ENCODE data around the gene KRT6B. TPM values are rescaled to one million over a fixed set of nuclear protein-coding genes. Genes with fewer than 3 reads are reported as not detected.

The KRT6B gene
- total RNA-seq, 1 experiment from 2014 or later = not detected

- Histone ChIP-seq H3K9me3 (no peaks in the 10 kb centered on the region), H3K4me1 (no peaks in the 10 kb centered on the region), H3K4me3 (ENCODE audit: low read depth, low read length) (no peak overlapping the region), H3K27me3 (replicated peaks; ENCODE audit: control insufficient read depth, insufficient read depth, low read length) (no peaks in the 10 kb centered on the region), H3K36me3 (ENCODE audit: control insufficient read depth, insufficient read depth, low read length) (no peaks in the 10 kb centered on the region)
- Mint-ChIP-seq H3K4me3 (ENCODE audit: unreplicated experiment) (no peak overlapping the region), H3K36me3 (ENCODE audit: insufficient read depth, unreplicated experiment) (peaks cover 4% of the 10 kb centered on the region), H3K9me3 (ENCODE audit: unreplicated experiment) (peaks cover 5% of the 10 kb centered on the region), H3K27me3 (ENCODE audit: insufficient read depth, unreplicated experiment) (no peaks in the 10 kb centered on the region), H3K4me1 (ENCODE audit: low read depth, unreplicated experiment) (no peaks in the 10 kb centered on the region), H3K27ac (ENCODE audit: unreplicated experiment) (no peak overlapping the region)
- ChIA-PET POLR2A (no interaction called here), CTCF (interaction anchor here (1.4 to 1.5 kb wide), 2 partner anchors 8 to 467 kb away, joined by 4 to 6 read pairs; no protein-coding TSS in a partner anchor)
- BruUV-seq (replicated peaks) = no TSS peak
- intact Hi-C loops (cut with micrococcal nuclease; ENCODE audit: unreplicated experiment) = no loop called here
- TF ChIP-seq CTCF (IDR thresholded peaks at IDR 0.05; ENCODE audit: insufficient read depth in 1 of 2, low read depth in 1 of 2, low read length in 1 of 2, severe bottlenecking in 1 of 2, unreplicated experiment in 1 of 2) = no peak
- no peak for DNase-seq
Observed at GRCh38 chr12:52403561-52403960, 48.4 kb downstream of the KRT6B start.

DNA sequence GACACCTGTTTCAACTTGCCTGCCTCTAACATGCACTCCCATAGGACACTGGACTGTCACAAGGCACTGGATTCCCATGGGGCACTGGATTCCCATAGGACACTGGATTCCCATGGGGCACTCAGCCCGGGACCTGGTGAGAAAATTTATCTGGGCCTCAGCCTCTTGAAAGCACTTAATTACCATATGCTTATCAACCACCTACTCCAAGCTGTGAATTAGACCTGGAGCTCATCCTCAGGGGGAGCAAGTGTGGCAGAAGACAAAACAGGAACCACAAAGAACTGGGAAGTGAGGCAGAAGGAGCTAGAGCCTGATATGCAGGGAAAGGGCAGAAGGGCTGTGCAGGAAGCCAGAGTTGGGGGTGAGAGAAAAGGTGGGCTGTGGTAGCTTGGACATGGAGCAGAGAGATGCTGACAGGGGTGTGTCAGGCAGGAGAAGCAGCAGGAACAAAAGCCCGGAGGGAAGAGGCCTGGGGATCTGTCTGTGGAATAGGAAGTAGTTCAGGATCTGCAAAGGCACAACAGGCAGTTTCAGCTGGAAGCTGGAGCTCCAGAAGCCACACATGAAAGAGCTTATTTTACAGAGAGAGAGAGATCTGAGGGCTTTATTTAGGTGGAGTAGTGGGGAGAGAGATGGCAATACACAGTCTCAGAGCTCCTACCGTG is 48.9 kb downstream of the KRT6B start:
- Mint-ChIP-seq H3K4me1 (ENCODE audit: low read depth, unreplicated experiment) (no peaks in the 10 kb centered on the region), H3K27ac (ENCODE audit: unreplicated experiment) (no peak overlapping the region), H3K27me3 (ENCODE audit: insufficient read depth, unreplicated experiment) (no peaks in the 10 kb centered on the region), H3K36me3 (ENCODE audit: insufficient read depth, unreplicated experiment) (peaks cover 2% of the 10 kb centered on the region), H3K9me3 (ENCODE audit: unreplicated experiment) (no peaks in the 10 kb centered on the region), H3K4me3 (ENCODE audit: unreplicated experiment) (no peak overlapping the region)
- Histone ChIP-seq H3K27me3 (replicated peaks; ENCODE audit: control insufficient read depth, insufficient read depth, low read length) (no peaks in the 10 kb centered on the region), H3K36me3 (ENCODE audit: control insufficient read depth, insufficient read depth, low read length) (no peaks in the 10 kb centered on the region), H3K9me3 (no peaks in the 10 kb centered on the region), H3K4me1 (no peaks in the 10 kb centered on the region), H3K4me3 (ENCODE audit: low read depth, low read length) (no peak overlapping the region)
- ChIA-PET POLR2A (no interaction called here), CTCF (interaction anchor here (1.4 kb wide), 1 partner anchor 468 kb away, joined by 4 read pairs; no protein-coding TSS in a partner anchor)
- intact Hi-C loops (cut with micrococcal nuclease; ENCODE audit: unreplicated experiment) = no loop called here
- no peak for DNase-seq
- no TSS peak for BruUV-seq (replicated peaks)
- TF ChIP-seq CTCF (IDR thresholded peaks at IDR 0.05; ENCODE audit: insufficient read depth in 1 of 2, low read depth in 1 of 2, low read length in 1 of 2, severe bottlenecking in 1 of 2, unreplicated experiment in 1 of 2) = no peak

DNA sequence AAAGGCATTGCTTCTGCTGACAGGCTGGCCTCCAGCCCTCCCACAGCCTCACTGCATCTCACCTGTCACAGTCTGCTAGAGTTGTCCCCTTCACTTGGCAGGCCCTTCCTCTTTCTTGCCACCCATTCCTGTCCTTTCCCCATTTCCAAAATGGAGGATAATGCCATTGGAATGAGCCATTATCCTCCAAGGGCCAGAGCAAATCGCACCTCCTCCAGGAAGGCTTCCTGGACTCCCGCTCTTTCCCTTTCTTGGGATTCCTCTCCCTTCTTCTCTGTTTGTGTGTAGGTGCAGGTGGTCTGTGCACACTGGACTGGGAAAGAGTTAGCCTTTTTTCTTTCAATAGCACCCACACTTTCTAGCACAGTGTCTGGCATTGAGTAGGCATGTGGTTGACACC is 49.6 kb downstream of the KRT6B start:
- Mint-ChIP-seq H3K27me3 (ENCODE audit: insufficient read depth, unreplicated experiment) (no peaks in the 10 kb centered on the region), H3K27ac (ENCODE audit: unreplicated experiment) (no peak overlapping the region), H3K36me3 (ENCODE audit: insufficient read depth, unreplicated experiment) (no peaks in the 10 kb centered on the region), H3K4me1 (ENCODE audit: low read depth, unreplicated experiment) (no peaks in the 10 kb centered on the region), H3K4me3 (ENCODE audit: unreplicated experiment) (no peak overlapping the region), H3K9me3 (ENCODE audit: unreplicated experiment) (no peaks in the 10 kb centered on the region)
- no peak for DNase-seq
- no peak for TF ChIP-seq CTCF (IDR thresholded peaks at IDR 0.05; ENCODE audit: insufficient read depth in 1 of 2, low read depth in 1 of 2, low read length in 1 of 2, severe bottlenecking in 1 of 2, unreplicated experiment in 1 of 2)
- BruUV-seq (replicated peaks) = no TSS peak
- Histone ChIP-seq H3K36me3 (ENCODE audit: control insufficient read depth, insufficient read depth, low read length) (no peaks in the 10 kb centered on the region), H3K27me3 (replicated peaks; ENCODE audit: control insufficient read depth, insufficient read depth, low read length) (no peaks in the 10 kb centered on the region), H3K4me3 (ENCODE audit: low read depth, low read length) (no peak overlapping the region), H3K4me1 (no peaks in the 10 kb centered on the region), H3K9me3 (no peaks in the 10 kb centered on the region)
- CTCF ChIA-PET = no interaction called here
- POLR2A ChIA-PET = no interaction called here
- intact Hi-C loops (cut with micrococcal nuclease; ENCODE audit: unreplicated experiment) = no loop called here

Measured in Caco-2 (cell line).